Nephron progenitor cell (in vitro differentiated cells): ENCODE data around the gene RNASEH2A.

Source experiments
- DNase-seq: peaks from one replicate; pipeline ENCODE4 v3.0.0; 2021
- H3K27ac Mint-ChIP-seq: 2 replicates; pipeline ENCODE4 v1.8.0; 2021; ENCODE audit warnings: mild to moderate bottlenecking, moderate library complexity, mixed read lengths
- H3K27me3 Mint-ChIP-seq: 2 replicates; pipeline ENCODE4 v1.8.0; 2021; ENCODE audit warnings: mild to moderate bottlenecking, low read depth, mixed read lengths; ENCODE audit not compliant: poor library complexity
- H3K36me3 Mint-ChIP-seq: 2 replicates; pipeline ENCODE4 v1.8.0; 2021; ENCODE audit warnings: low read depth, mixed read lengths
- H3K4me1 Mint-ChIP-seq: 2 replicates; pipeline ENCODE4 v1.8.0; 2021; ENCODE audit warnings: mixed read lengths
- H3K4me3 Mint-ChIP-seq: 2 replicates; pipeline ENCODE4 v1.8.0; 2021; ENCODE audit warnings: mild to moderate bottlenecking, moderate library complexity, mixed read lengths
- H3K9me3 Mint-ChIP-seq: 2 replicates; pipeline ENCODE4 v1.8.0; 2021; ENCODE audit warnings: mild to moderate bottlenecking, moderate library complexity, mixed read lengths
- CTCF ChIP-seq: fragments of 200-600 bp; sonication (generic); IDR thresholded peaks from 2 replicates; pipeline ENCODE4 v1.5.0; 2021; ENCODE audit warnings: antibody characterized with exemption

The RNASEH2A gene

GRCh38 chr19:12766051-12766521 is 40.3 kb upstream of the RNASEH2A start:
- Mint-ChIP-seq H3K9me3 (peaks cover 10% of the 10 kb centered on the region), H3K4me1 (peaks cover 8% of the 10 kb centered on the region), H3K4me3 (peak overlapping the region; percentile 73), H3K36me3 (peaks cover 34% of the 10 kb centered on the region), H3K27me3 (peaks cover 25% of the 10 kb centered on the region), H3K27ac (no peak overlapping the region)
- peak; percentile 58 for TF ChIP-seq CTCF
- peak; percentile 87 for DNase-seq

GRCh38 chr19:12767150-12767549 is 39.2 kb upstream of the RNASEH2A start:
- TF ChIP-seq CTCF, result no peak
- no peak overlapping the region for H3K27ac Mint-ChIP-seq
- no peaks in the 10 kb centered on the region for H3K9me3 Mint-ChIP-seq
- H3K36me3 Mint-ChIP-seq, result peaks cover 27% of the 10 kb centered on the region
- H3K4me3 Mint-ChIP-seq, result no peak overlapping the region
- H3K27me3 Mint-ChIP-seq, result peaks cover 29% of the 10 kb centered on the region
- DNase-seq, result no peak
- peaks cover 8% of the 10 kb centered on the region for H3K4me1 Mint-ChIP-seq

- peaks cover 22% of the 10 kb centered on the region for H3K36me3 Mint-ChIP-seq
- no peak for TF ChIP-seq CTCF
- H3K27me3 Mint-ChIP-seq, result peaks cover 34% of the 10 kb centered on the region
- H3K9me3 Mint-ChIP-seq, result no peaks in the 10 kb centered on the region
- H3K27ac Mint-ChIP-seq, result no peak overlapping the region
- DNase-seq, result no peak
- H3K4me1 Mint-ChIP-seq, result peaks cover 8% of the 10 kb centered on the region
- no peak overlapping the region for H3K4me3 Mint-ChIP-seq
These were observed 38.7 kb upstream of the RNASEH2A start for GRCh38 chr19:12767666-12768065.

GRCh38 chr19:12769689-12770088 is 36.7 kb upstream of the RNASEH2A start:
- peak; percentile 70 for DNase-seq
- H3K27ac Mint-ChIP-seq, result no peak overlapping the region

GRCh38 chr19:12770922-12771321 is 35.5 kb upstream of the RNASEH2A start:
- Mint-ChIP-seq H3K9me3 (no peaks in the 10 kb centered on the region), H3K27ac (no peak overlapping the region), H3K4me1 (peaks cover 12% of the 10 kb centered on the region), H3K4me3 (no peak overlapping the region), H3K36me3 (no peaks in the 10 kb centered on the region), H3K27me3 (peaks cover 38% of the 10 kb centered on the region)
- TF ChIP-seq CTCF, result no peak
- DNase-seq, result no peak

More at GRCh38 chr19:12769689-12770088, 36.7 kb upstream of the RNASEH2A start:
- Mint-ChIP-seq H3K4me1 (peaks cover 11% of the 10 kb centered on the region), H3K36me3 (peaks cover 7% of the 10 kb centered on the region), H3K9me3 (no peaks in the 10 kb centered on the region), H3K27me3 (peaks cover 37% of the 10 kb centered on the region), H3K4me3 (no peak overlapping the region)
- TF ChIP-seq CTCF, result no peak

GRCh38 chr19:12772323-12772722 is 34.1 kb upstream of the RNASEH2A start:
- TF ChIP-seq CTCF, result no peak
- Mint-ChIP-seq H3K36me3 (no peaks in the 10 kb centered on the region), H3K4me3 (no peak overlapping the region), H3K4me1 (peaks cover 8% of the 10 kb centered on the region), H3K9me3 (no peaks in the 10 kb centered on the region), H3K27me3 (peaks cover 38% of the 10 kb centered on the region), H3K27ac (no peak overlapping the region)
- DNase-seq, result no peak
